Type B pancreatic cell (in vitro differentiated cells): ENCODE data around the gene B3GNT8. TPM values are rescaled to one million over a fixed set of nuclear protein-coding genes. Genes with fewer than 3 reads are reported as not detected.
"Not testable (repeated sequence)": the region's sequence is repeated elsewhere in the genome, so short reads cannot be mapped to it uniquely, and the experiment has no call there.

Experiments
- DNase-seq: peaks from one replicate; pipeline ENCODE4 v3.0.0; 2021; ENCODE audit warnings: mixed read lengths; ENCODE audit not compliant: unreplicated experiment; ENCODE audit errors: extremely low spot score
- H3K27ac Mint-ChIP-seq: 2 replicates; pipeline ENCODE4 v1.8.0; 2021; ENCODE audit warnings: mild to moderate bottlenecking, mixed read lengths
- H3K27me3 Mint-ChIP-seq: 2 replicates; pipeline ENCODE4 v1.8.0; 2021; ENCODE audit warnings: mixed read lengths
- H3K36me3 Mint-ChIP-seq: 2 replicates; pipeline ENCODE4 v1.8.0; 2021; ENCODE audit warnings: mixed read lengths
- H3K4me1 Mint-ChIP-seq: one replicate; pipeline ENCODE4 v1.8.0; 2021; ENCODE audit warnings: mixed read lengths; ENCODE audit not compliant: unreplicated experiment
- H3K4me3 Mint-ChIP-seq: 2 replicates; pipeline ENCODE4 v1.8.0; 2021; ENCODE audit warnings: mild to moderate bottlenecking, mixed read lengths
- H3K9me3 Mint-ChIP-seq: 2 replicates; pipeline ENCODE4 v1.8.0; 2021; ENCODE audit warnings: mixed read lengths
- total RNA-seq: library from RNA; stranded (reverse); gene quantifications from 2 replicates; pipeline ENCODE4 v1.2.1, GENCODE V29; 2021; ENCODE audit warnings: low replicate concordance
- TF ChIP-seq, protein P1 (sequence below): fragments of 200-600 bp; sonication (generic); conservative IDR thresholded peaks from 2 replicates; pipeline ENCODE4 v1.5.0; 2021; ENCODE audit warnings: antibody characterized with exemption, mild to moderate bottlenecking

The B3GNT8 gene
- total RNA-seq, 1 donor from 2014 or later: 9.3 TPM

DNA sequence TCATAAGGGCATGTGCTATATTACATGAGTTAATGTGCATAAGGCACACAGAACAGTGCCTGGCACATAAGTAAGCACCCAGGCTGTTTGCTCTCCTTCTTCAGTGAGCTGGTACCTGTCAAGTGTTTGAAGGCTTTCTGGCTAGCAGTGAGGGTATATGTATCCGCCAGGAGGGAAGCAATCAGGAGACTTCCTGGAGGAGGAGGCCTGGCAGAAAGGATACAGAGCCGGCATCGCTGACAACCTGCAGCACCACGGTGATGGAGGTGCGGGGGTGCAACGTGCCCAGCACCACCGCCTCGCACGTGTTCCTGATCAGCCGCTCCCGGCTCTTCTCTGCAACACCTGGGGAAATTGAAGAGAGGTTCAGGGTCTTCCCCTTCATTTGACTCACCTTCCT lies 35.6 kb downstream of the B3GNT8 start:
- no peak for DNase-seq
- H3K9me3 Mint-ChIP-seq: no peaks in the 10 kb centered on the region
- no peak overlapping the region for H3K27ac Mint-ChIP-seq
- H3K4me3 Mint-ChIP-seq: no peak overlapping the region
- no peaks in the 10 kb centered on the region for H3K36me3 Mint-ChIP-seq
- TF ChIP-seq, protein P1, sequence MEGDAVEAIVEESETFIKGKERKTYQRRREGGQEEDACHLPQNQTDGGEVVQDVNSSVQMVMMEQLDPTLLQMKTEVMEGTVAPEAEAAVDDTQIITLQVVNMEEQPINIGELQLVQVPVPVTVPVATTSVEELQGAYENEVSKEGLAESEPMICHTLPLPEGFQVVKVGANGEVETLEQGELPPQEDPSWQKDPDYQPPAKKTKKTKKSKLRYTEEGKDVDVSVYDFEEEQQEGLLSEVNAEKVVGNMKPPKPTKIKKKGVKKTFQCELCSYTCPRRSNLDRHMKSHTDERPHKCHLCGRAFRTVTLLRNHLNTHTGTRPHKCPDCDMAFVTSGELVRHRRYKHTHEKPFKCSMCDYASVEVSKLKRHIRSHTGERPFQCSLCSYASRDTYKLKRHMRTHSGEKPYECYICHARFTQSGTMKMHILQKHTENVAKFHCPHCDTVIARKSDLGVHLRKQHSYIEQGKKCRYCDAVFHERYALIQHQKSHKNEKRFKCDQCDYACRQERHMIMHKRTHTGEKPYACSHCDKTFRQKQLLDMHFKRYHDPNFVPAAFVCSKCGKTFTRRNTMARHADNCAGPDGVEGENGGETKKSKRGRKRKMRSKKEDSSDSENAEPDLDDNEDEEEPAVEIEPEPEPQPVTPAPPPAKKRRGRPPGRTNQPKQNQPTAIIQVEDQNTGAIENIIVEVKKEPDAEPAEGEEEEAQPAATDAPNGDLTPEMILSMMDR: no peak
- H3K27me3 Mint-ChIP-seq: no peaks in the 10 kb centered on the region
- peaks cover 10% of the 10 kb centered on the region for H3K4me1 Mint-ChIP-seq

DNA sequence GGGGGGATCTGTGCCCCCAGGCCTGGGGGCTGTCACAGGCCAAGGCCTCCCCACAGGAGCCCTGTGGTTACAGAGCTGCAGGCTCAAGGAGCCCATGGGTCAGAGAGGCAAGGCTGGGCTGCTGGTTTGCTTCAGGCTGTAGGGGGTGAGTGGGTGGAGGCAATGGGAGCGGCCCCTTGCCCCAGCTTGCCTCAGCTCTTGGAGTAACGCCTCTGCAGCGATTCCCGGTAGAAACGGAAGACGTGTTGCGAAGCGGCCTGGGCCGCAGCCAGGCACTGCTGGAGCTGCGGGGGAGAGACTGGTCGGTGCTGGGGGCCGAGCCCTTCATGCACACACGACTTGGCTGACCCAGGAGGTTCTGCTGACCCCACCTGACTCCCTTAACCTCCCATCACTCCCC lies 40.7 kb downstream of the B3GNT8 start:
- Mint-ChIP-seq H3K4me3 (no peak overlapping the region), H3K4me1 (no peaks in the 10 kb centered on the region), H3K27ac (no peak overlapping the region), H3K36me3 (no peaks in the 10 kb centered on the region), H3K27me3 (no peaks in the 10 kb centered on the region), H3K9me3 (no peaks in the 10 kb centered on the region)
- TF ChIP-seq, protein P1: no peak
- DNase-seq: no peak

DNA sequence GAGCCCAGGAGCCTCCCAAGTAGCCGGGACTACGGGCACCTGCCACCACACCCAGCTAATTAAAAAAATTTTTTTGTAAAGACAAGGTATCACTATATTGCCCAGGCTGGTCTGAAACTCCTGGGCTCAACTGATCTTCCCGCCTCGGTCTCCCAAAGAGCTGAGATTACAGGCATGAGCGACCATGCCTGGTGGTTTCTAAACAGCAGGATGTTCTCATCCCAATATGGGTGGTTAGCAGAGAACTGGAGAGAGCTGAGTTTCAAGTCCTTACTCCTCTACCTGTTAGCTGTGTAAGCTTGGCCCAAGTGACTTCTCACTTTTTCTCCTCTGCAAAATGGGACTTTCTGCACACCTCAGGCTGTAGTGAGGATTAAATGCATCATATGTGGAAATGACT lies 42.8 kb downstream of the B3GNT8 start:
- no peak overlapping the region for H3K27ac Mint-ChIP-seq
- H3K27me3 Mint-ChIP-seq: no peaks in the 10 kb centered on the region
- H3K4me1 Mint-ChIP-seq: no peaks in the 10 kb centered on the region
- TF ChIP-seq, protein P1: no peak
- no peak for DNase-seq
- H3K4me3 Mint-ChIP-seq: no peak overlapping the region
- H3K36me3 Mint-ChIP-seq: no peaks in the 10 kb centered on the region
- no peaks in the 10 kb centered on the region for H3K9me3 Mint-ChIP-seq

DNA sequence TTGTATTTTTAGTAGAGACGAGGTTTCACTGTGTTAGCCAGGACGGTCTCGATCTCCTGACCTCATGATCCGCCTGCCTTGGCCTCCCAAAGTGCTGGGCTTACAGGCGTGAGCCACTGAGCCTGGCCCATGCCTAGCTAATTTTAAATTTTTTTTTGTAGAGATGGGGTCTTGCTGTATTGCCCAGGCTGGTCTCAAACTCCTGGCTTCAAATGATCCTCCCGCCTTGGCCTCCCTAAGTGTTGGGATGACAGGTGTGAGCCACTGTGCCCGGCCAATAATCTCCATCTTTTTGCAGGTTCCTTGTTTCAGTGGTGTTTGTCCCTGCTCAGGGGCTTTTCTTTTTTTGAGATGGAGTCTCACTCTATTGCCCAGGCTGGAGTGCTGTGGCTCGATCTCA lies 45.6 kb downstream of the B3GNT8 start:
- H3K27me3 Mint-ChIP-seq, H3K4me3 Mint-ChIP-seq, H3K27ac Mint-ChIP-seq, H3K4me1 Mint-ChIP-seq, H3K9me3 Mint-ChIP-seq, DNase-seq, H3K36me3 Mint-ChIP-seq: not testable (repeated sequence)

DNA sequence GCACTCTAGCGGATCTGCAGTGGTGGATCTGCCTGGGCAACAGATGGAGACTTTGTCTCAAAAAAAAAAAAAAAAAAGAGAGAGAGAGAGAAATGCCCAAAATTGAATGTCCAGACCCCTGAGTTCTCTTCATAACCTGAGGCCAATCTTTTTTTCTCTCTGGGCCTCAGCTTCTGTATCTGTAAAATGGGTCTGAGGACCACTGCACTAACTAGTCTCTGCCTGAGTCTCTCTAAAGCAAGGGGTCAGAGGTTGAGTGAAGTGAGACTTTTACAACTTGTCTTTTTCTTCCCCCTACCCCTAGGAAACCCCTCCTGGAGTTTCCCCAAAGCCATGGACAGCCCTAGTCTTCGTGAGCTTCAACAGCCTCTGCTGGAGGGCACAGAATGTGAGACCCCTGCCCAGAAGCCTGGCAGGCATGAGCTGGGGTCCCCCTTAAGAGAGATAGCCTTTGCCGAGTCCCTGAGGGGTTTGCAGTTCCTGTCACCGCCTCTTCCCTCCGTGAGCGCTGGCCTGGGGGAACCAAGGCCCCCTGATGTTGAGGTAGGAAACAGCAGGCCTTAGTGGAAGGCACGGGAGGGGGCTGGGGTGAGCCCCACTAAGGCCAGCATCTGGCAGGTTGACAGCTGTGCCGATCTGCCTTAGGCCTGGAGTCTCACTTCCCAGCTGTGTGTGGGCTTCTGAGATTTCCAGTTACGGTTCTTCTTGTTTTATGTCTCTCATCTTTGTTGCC lies 49.0 kb downstream of the B3GNT8 start:
- Mint-ChIP-seq H3K27me3 (no peaks in the 10 kb centered on the region), H3K27ac (peak overlapping the region; percentile 64), H3K4me1 (peaks cover 12% of the 10 kb centered on the region), H3K4me3 (peak overlapping the region; percentile 8), H3K36me3 (no peaks in the 10 kb centered on the region), H3K9me3 (no peaks in the 10 kb centered on the region)
- TF ChIP-seq, protein P1: peak; percentile 56
- no peak for DNase-seq

DNA sequence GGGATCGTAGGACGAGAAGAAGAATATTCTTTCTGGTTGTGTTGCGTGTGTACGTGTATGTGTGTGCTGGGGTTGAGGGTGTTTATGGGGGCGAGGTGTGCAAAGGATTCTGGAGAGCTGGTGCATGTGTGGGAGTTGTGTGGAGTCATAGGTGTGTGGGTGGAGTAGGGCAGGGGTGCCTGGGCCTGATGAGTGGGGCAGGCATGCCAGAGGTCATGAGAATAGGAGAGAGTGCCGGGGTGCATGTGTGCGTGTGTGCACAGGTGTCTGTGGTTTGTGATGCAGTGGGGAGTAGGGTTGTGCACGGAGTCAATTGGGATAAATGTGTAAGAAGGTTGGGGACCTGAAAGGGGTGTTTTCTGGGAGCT lies 50.2 kb downstream of the B3GNT8 start:
- Mint-ChIP-seq H3K9me3 (no peaks in the 10 kb centered on the region), H3K27ac (peak overlapping the region; percentile 42), H3K36me3 (no peaks in the 10 kb centered on the region), H3K4me1 (peaks cover 12% of the 10 kb centered on the region), H3K27me3 (no peaks in the 10 kb centered on the region), H3K4me3 (peak overlapping the region; percentile 86)
- TF ChIP-seq, protein P1: no peak
- no peak for DNase-seq
